ENCODE data around the gene HYLS1. TPM values are rescaled to one million over a fixed set of nuclear protein-coding genes. Genes with fewer than 3 reads are reported as not detected.
"Not testable (repeated sequence)": the region's sequence is repeated elsewhere in the genome, so short reads cannot be mapped to it uniquely, and the experiment has no call there.

The HYLS1 gene
- total RNA-seq, 1 donor from 2014 or later: 8.6 TPM

DNA sequence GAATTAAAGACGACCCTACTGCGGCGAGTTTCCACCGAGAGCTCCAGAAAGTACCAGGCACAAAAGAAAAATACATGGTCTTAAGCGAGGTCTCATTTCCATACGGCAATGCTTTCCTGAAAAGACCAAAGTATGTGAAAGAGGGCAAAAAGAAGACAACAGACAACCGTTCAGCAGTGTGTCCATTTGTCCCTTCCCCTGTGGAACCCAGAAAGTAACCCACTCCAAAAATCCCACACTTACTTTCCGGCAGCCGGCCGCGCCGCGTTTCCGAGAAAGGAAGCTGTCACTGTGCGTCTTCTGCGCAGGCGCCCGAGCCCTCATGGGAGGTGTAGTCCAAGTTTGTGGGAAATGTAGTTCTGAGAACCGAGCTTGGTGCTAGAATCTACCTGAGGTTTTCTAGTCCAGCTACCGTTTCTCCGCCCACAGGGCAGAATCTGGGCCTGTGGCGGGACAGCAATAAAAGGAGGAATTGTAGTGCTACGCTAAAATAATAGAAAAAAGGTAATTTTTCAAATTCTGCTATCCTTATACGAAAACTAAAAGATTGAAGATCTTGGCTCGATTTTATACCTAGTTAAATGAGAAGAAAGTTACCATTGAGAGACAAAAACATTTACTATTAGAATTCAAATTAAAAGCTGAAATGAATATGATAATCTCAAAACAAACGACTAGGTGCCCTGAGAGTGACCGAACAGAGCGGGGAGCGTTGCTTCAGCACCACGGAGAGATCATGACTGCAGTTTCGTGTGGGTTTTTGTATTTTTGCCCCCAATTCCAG lies 15.7 kb downstream of the HYLS1 start, which contains the start of gene PUS3:
Gene PUS3, minus strand, starts transcription at position 280 of the 784 bp plus-strand sequence. CDS start 6,922 bp downstream, outside the sequence.
- peak; percentile 37 for DNase-seq (ENCODE audit: low read depth, low spot score)

GRCh38 chr11:125903711-125904659 lies 16.5 kb downstream of the HYLS1 start, which contains the start of gene DDX25:
Gene DDX25 (plus strand): TSS chr11:125904508. CDS start chr11:125904518, 10 bp downstream.
- DNase-seq (ENCODE audit: low read depth, low spot score): no peak

- no peak for DNase-seq (ENCODE audit: low read depth, low spot score)
Measured at GRCh38 chr11:125904678-125905077, 17.2 kb downstream of the HYLS1 start.

DNA sequence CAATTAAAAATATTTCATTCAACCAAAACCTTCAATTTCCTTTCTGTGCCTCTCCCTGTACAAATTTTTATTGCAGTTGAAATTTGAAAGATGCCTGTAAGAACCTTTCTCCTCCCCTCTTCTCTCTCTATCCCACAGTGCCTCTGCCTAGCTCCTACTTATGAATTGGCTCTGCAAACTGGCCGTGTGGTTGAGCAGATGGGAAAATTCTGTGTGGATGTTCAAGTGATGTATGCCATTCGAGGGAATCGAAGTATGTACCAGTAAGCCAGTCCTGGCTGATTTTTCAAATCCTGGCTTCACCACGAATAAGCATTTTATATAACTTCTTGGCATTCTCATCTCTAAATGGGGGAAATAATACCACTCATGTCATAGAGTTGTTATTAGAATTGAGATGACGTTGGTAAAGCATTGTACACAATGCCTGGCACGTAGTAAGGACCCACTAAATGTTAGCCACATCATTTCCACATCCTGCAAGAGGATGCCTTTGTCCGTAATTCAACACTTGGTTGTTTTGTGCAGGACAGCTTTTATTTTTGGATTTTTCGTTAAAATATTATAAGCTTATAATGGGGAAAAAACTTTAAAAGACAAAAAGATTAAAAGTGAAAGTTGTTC lies 22.9 kb downstream of the HYLS1 start:
- DNase-seq (ENCODE audit: low read depth, low spot score): no peak

GRCh38 chr11:125914601-125915000 lies 27.1 kb downstream of the HYLS1 start:
- not testable (repeated sequence) for DNase-seq (ENCODE audit: low read depth, low spot score)

GRCh38 chr11:125916683-125917347 lies 29.3 kb downstream of the HYLS1 start:
- no peak for DNase-seq (ENCODE audit: low read depth, low spot score)

- no peak for DNase-seq (ENCODE audit: low read depth, low spot score)
Measured at GRCh38 chr11:125918140-125918840, 30.8 kb downstream of the HYLS1 start.

DNA sequence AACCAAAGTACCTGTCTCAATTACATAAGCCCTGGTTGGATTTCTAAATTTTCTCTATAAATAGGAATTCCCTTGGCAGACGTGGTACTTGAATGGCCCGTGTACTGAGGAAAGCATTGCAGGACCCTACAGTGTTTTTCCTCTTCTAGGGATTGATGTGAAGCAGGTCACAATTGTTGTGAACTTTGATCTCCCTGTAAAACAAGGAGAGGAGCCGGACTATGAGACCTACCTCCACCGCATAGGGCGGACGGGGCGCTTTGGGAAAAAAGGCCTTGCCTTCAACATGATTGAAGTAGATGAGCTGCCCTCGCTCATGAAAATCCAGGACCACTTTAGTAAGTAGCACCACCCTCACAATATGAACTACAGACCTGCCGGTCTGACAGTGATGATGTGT lies 33.6 kb downstream of the HYLS1 start:
- DNase-seq (ENCODE audit: low read depth, low spot score): no peak

GRCh38 chr11:125922156-125922555 lies 34.7 kb downstream of the HYLS1 start:
- no peak for DNase-seq (ENCODE audit: low read depth, low spot score)

GRCh38 chr11:125923012-125923579 lies 35.6 kb downstream of the HYLS1 start:
- DNase-seq (ENCODE audit: low read depth, low spot score): peak; percentile 29

DNA sequence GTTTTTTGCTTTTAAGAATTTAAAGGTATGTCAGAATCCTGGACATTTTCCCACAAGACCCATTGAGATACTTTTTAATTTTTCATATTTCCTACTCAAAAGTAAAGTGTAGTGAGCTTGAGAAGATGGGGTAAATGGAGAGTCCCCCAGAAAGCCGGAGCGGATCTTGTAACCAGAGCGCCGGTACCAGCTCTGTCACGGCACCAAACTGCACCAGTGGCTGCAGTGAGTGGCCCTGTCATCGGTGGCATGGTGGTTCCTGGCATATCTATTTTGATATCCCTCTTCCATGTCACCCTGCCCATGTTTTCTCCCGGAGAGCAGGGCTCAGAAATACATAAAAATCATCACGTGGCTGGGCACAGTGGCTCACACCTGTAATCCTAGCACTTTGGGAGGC lies 36.2 kb downstream of the HYLS1 start:
- no peak for DNase-seq (ENCODE audit: low read depth, low spot score)

DNA sequence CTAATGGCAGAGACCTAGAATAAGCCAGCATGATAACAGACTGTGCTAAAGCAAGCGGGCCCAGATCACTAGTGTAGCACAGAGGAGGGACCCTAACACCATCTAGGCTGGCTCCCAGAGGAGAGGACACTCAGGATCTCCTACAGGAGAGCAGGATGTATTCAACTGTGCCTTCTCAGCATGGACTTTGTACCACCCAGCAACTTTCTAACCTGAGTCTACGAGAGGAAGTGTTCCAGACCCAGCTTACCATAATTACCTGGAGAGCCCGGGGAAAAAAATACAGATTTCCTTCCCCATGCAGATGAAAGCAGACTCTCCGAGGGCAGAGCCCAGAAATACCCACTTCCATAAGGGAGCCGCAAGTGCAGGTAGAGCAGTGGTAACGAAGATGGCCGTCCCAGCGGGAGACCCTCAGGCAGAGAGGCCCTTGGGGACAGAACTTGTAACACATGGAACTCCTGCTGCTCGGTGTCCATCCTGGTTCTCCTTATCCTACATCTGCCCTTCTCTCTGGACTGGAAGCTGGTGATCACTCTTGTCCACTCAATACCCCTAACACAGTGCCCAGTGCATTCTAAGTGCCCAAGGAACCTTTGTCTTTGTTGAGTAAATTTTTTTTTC lies 37.0 kb downstream of the HYLS1 start:
- DNase-seq (ENCODE audit: low read depth, low spot score): no peak

- DNase-seq (ENCODE audit: low read depth, low spot score): no peak
Measured at GRCh38 chr11:125925247-125925740, 37.8 kb downstream of the HYLS1 start.

DNA sequence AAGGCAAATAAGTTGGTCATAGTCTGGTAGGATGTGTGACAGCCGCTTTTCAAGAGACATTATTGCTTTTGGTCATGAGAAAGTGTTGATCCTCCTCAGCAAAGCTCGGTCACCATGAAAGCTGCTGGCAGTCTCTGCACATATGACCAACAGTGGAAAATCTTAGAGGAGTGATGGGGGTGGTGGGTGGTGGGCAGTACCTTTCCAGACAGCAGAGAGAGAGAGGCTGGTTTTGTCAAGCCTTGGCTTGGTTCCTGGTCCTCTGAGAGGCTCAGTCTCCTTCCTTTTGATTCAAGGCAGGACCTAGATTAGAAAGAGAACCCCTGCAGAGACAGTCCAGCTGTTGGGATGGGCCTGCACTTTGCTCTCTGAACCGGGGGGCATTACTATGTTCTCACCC lies 38.3 kb downstream of the HYLS1 start:
- no peak for DNase-seq (ENCODE audit: low read depth, low spot score)

- no peak for DNase-seq (ENCODE audit: low read depth, low spot score)
Measured at GRCh38 chr11:125926682-125927081, 39.2 kb downstream of the HYLS1 start.

DNA sequence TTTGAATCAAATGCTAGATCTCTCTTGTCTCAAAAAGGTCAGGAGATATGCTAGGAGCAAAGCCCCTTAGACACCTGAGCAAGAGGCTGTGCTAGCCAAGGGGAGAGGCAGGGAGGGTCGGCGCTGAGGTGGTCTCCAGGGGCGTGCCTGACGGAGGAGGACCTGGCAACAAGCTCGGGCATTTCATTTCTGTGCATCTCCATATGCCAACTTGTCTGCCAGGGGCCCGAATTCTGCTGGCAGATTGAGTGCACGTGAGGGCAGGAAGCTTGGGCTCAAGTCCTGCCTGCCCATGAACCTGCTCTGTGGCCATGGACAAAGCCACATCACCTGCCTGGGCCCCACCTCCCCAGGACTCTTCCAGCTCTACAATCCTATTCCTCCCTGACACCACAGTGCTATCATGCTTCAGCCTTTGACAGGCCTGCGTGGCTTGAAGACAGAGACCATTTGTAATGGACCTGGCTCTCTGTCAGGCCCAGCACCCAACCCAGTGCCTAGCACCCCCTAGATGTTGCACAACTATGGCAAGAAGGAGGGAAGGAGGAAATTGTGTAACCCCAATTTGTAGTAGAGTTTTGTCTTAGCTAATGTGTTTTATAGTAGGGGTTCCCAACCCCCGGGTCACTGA lies 42.1 kb downstream of the HYLS1 start:
- no peak for DNase-seq (ENCODE audit: low read depth, low spot score)

- DNase-seq (ENCODE audit: low read depth, low spot score): no peak
Measured at GRCh38 chr11:125930076-125930450, 42.6 kb downstream of the HYLS1 start.

DNA sequence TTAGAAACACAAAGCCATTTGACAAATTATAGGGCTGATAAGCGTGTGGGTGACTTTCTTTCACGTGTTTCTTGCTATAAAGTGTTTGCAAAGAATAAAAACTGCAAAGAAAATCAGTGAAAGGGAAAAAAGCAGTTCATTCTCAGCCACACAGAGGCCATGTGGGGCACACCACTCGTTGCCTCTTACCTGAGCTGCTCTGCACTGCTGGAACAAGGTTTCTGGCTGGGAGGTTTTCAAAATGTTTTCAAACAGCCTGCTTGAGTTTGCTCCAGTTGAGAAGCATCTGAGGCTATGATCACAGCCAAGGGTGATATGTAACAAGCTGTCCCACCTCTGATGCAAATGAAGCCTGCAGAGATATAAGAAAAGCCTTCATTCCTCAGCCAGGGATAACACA lies 43.6 kb downstream of the HYLS1 start:
- no peak for DNase-seq (ENCODE audit: low read depth, low spot score)

GRCh38 chr11:125931668-125932067 lies 44.2 kb downstream of the HYLS1 start:
- no peak for DNase-seq (ENCODE audit: low read depth, low spot score)

Measured in pulmonary artery endothelial cell (primary cell).